Hematopoietic multipotent progenitor cell treated with erythropoietin and hydrocortisone succinate and interleukin-3 and kit ligand, for 8 days (in vitro differentiated cells): ENCODE results near the gene OSMR.

Experiments
- DNase-seq: peaks from one replicate; pipeline ENCODE4 v3.0.0-alpha.2; 2015

The OSMR gene

GRCh38 chr5:38932854-38933408, 87.1 kb downstream of the OSMR start:
- no peak for DNase-seq

GRCh38 chr5:38935437-38935836, 89.6 kb downstream of the OSMR start:
- DNase-seq, result no peak

- DNase-seq, result no peak
These were observed 90.5 kb downstream of the OSMR start for GRCh38 chr5:38936269-38936668.

GRCh38 chr5:38938424-38938823, 92.6 kb downstream of the OSMR start:
- DNase-seq, result no peak

- DNase-seq, result no peak
These were observed 93.2 kb downstream of the OSMR start for GRCh38 chr5:38938973-38939372.

- DNase-seq, result no peak
These were observed 94.5 kb downstream of the OSMR start for GRCh38 chr5:38940230-38940858.

GRCh38 chr5:38941912-38942311, 96.1 kb downstream of the OSMR start:
- no peak for DNase-seq

- DNase-seq, result no peak
These were observed 98.5 kb downstream of the OSMR start for GRCh38 chr5:38944282-38944681.

GRCh38 chr5:38948501-38948900, 102.7 kb downstream of the OSMR start:
- DNase-seq, result no peak

- no peak for DNase-seq
These were observed 107.7 kb downstream of the OSMR start for GRCh38 chr5:38953426-38954012.

GRCh38 chr5:38961691-38962090, 115.9 kb downstream of the OSMR start:
- DNase-seq, result no peak

- no peak for DNase-seq
These were observed 122.9 kb downstream of the OSMR start for GRCh38 chr5:38968665-38969064.

GRCh38 chr5:38978036-38978435, 132.2 kb downstream of the OSMR start:
- DNase-seq, result no peak

GRCh38 chr5:38979535-38979934, 133.7 kb downstream of the OSMR start:
- no peak for DNase-seq
